Midbrain (tissue), 1 donor: ENCODE data around the gene ZNF512B.
A peak's percentile ranks its signal among the peaks of the same experiment; 100 is the strongest.

ENCODE experiments used
- DNase-seq: peaks from one replicate; lab custom pipeline; 2025; lab: John Stamatoyannopoulos, UW

Gene ZNF512B

DNA sequence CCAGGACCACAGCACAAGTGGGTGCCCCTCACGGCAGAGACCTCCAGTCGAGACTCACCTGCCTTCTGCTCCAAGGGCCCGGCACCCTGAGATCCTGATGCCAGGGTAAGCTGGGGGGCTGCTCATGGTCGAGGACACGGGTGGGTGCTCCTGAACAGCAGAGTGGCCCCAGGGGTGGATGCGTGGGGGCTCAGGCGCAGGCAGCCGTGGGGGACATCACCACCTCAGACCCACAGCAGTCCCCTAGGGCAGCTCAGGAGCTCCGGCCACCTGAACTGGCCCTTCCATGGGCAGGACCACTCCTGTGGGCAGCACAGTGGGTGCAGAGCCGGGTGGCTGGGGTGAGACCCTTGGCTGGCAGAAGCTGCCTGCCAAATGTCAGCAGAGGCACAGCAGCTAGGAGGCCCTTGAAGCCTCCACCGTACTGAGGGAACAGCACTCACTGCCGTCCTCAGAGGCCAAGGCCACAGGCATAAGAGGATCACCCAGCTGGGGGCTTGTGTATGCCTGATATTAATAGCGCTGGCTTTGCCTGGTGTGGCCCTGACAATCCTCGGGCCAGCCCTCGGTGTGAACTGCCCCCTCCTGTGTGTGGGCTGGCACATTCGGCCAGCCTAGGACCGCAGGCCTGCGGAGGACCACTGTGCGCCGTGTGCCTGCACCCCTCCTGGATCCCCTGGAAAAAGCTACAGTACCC is 18.9 kb downstream of the ZNF512B start:
- no peak for DNase-seq

DNA sequence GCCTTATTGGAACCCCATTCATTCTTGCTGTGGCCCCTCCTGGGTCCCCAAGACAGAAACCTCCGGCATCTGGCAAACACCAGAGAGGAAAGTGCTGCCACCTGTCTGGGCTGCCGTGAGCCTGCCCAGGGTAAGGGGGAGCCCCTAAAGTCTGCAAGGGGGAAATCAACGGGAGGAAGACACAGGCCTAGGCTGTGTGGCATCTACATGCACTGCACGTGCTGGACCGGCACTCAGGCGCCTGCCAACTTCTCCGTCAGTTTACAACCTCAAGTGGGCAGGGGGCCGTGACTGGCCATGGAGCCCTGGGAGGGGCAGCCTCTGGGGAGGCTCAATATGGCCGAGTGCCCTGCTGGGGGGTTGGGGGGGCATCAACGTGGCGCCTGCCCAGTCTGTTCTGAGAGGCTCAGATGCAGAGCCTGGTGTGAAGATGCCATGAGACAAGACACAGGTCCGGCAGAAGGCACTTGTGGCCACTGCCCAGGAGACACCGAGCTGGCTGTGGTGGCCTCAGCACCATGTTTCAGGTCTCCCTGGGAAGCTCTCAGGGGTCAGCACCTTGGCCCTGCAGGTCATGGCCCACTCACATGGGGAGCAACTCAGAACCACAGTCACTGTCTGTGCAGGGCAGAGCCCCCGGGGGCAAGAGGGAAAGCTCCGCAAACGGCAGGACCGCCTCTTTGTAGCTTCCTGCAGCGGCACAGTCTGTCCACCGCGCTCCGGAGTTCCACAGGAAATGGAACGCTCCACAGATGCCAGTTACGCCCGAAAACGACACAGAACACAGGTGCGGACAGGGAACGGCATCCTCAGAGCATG is 21.9 kb downstream of the ZNF512B start:
- DNase-seq, result peak; percentile 38

DNA sequence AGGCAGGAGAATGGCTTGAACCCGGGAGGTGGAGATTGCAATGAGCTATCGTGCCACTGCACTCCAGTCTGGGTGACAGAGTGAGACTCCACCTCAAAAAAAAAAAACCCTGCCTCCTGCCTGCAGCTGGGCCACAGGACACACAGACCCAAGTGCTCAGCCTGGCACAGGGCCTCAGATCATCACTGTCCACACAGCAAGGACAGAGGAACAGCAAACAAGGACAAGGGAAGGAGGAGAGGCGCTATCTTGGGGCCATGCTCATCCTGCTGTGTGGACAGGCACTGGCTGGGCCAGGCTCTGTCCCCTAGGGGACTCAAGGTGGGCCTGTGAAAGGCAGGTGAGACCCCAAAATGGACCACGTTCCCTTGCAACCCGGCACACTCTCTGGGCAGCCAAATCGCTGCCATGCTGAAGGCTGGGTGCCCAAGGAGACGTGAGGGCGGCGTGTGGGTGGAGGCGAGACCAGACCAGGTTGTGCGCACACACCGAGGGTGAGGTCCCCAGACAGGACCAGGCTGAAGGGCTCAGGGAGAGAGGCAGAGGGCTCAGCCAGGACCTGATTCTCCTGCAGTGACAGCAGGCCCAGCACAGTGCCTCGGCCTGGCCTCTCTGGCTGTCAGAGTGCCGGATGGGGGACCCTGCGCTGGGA is 22.6 kb downstream of the ZNF512B start:
- DNase-seq, result no peak

DNA sequence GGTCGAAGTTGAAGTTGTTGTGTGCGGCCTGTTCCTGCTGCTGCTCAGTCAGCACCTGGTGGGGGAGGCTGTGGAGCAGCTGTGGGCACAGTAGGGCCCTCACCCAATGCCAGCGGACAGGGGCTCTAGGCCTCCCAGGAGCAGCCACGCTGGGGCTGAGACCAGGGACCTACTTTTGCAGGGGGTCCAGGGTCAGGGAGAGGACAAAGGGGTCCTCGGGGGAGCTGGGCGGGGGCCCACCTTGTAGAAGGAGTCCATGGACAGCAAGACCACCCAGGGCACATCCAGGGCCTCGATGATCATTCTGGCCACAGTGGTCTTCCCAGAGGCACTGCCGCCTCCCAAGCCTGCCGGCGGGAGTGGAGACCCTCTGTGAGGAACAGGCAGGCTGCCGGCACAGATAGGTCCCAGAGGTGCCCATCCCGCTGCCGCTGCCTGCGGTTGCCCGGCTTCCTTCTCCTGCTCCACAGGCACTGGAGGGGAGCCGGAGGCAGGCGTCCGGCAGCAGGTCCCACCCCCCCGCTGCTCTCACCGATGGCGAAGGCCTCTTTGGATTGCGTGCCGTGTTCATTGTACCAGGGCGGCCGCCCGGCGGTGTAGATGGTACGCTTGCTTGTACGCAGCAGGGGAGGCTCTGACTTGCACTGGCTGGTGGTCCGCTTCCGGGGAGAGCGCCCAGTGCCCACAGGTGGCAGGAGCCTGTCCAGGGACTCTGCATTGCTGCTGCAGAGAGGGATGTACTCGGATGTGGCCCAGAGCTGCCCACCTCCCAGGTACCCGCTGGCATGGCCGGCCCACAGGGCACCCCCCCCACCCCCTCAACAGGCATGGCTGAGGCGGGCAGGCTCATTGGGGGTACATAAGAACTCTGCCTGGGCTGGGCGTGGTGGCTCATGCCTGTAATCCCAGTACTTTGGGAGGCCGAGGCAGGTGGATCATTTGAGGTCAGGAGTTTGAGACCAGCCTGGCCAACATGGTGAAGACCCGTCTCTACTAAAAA is 23.5 kb downstream of the ZNF512B start:
- DNase-seq, result no peak

DNA sequence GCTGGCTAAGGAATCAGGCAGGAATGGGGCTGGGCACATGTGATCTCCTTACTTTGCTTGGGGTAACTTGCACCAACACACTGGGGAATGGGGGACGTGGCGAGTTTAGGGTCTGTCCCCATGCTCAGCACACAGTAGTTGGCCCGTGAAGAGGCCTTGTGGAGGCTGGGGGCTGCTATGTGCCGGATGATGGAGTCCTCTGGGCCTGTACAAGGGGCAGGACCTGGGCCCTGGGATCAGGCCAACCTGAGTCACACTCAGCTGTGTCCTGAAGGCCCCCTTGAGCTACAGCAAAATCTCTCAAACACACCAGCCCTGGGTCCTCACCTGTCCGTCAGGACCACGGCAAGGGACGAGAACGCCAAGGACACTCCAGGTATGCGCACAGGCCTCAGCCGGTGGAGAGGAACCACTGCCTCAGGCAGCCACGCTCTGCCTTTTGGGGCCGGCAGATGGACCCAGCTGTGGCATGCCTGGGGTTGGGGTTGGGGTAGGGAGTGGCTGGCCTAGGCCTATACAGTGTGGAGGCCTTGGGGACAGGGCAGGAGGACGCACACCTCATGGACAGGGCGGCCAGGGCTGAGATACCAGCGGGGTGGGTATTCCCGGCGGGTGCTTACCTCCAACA is 24.6 kb downstream of the ZNF512B start:
- DNase-seq, result no peak

DNA sequence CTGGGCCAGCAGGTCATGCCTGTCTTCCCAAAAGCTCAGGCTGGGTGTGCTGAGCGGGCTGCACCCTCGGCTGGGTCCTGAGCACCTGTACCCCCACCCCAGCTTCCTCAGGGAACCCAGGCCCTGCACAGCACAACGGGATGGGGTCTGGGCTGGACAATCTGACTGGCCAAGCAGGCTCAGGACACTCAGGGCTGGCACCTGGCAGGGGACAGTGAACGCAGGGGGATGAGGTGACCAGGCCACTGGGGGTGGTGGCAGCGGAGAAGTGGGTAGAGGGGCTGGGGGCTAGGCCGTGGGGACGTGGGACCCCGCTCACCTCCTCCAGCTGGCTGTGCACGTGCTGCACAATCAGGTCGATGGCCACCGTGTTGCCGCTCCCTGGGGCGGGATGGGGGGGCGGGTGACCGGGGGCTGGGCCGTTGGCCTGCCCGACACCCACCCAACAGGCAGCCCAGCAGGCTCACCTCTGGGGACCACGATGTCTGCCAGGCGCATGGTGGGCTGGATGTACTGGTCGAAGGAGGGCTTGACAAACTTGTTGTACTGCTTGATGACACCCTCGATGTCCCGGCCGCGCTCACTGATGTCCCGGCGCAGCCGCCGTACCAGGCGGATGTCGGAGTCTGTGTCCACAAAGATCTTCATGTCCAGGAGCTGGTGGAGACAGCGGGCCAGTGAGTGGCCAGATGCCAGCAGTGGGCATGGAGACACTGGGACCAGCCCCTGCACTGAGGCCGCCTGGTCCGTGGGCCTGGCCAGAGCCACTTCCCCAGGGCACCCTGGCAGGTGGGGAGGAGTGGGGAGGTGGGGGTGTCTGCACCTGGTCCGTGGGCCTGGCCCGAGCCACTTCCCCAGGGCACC is 25.4 kb downstream of the ZNF512B start:
- no peak for DNase-seq

DNA sequence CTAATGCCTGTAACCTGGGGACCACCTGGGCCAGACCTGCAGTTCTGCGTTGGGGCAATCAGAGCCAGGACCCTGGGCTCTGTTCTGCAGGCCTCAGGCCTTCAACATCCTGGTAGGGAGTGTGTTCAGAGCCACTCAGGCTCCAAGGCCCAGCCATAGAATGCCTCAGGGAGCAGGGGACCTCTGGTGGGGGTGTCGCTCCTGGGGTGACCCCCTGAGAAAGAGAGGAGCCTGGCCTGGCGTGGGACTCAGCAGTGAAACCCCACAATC is 26.0 kb downstream of the ZNF512B start:
- DNase-seq, result no peak

DNA sequence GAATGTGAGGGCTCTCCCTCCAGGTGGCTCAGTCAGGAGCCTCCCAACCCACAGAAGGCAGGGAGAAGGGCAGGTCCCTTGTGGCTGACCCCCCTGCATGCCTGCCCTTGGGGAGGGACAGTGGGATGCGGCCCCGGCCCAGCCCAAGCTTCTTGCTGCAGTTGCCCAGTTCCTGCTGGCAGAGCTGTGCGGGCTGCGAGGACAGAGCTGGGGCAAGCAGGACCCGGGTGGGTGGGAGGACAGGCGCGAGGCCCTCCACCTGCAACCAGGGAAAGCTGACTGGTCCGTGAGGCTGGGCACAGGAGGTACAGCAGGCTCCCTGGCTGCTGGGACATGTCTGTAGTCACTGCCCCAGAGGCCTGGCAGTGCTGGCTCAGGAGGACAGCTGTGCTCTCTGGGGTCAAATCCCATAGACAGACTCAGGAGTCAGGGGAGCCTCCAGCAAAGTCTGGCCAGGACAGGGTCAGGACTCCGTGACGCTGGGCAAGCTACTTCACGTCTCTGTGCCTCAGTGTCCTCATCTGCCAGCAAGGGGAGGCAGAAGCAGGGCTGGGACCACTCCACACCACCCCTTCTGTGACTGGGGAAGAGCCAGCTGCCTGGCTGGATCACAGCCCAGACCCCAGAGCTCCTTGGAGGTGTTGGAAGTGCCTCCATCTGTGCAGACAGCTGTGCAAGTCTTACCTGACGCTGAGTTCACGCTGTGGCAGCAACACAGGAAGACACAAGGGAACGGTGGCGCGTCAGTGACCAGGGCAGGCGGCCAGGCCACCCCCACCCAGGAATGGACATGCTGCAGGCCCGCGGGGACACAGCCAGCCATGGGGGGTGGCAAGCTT is 26.5 kb downstream of the ZNF512B start:
- DNase-seq, result no peak

DNA sequence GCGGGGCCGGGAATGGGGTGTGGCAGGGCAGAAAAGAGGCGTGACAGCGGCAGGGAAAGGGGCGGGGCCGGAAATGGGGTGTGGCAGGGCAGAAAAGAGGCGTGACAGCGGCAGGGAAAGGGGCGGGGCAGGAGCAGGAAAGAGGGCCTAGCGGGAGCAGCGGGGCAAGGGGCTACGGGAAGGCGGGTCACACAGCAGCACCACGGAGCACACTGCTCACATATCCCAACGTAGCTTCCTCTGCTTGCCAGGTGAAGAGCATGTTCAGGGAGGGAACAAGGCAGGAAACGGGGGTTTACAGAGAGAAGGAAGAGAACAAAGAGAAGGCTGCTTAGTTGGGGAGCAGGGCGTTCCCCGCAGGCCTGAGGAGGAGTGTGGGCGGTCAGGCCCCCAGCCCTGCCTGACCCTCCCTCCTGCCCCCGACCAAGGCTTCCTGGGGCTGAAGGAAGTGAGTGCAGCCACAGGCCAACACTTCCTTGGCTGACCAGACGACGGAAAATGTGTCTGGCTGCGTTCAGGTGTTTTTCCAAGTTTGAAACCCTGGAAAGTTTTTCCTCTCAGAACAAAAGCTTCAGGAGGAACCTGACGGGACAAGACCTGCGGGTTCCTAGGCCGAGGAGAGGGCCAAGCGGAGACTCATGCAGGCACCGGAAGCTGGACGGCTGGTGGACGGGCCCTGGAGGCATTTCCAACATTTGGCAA is 27.3 kb downstream of the ZNF512B start:
- DNase-seq, result no peak

DNA sequence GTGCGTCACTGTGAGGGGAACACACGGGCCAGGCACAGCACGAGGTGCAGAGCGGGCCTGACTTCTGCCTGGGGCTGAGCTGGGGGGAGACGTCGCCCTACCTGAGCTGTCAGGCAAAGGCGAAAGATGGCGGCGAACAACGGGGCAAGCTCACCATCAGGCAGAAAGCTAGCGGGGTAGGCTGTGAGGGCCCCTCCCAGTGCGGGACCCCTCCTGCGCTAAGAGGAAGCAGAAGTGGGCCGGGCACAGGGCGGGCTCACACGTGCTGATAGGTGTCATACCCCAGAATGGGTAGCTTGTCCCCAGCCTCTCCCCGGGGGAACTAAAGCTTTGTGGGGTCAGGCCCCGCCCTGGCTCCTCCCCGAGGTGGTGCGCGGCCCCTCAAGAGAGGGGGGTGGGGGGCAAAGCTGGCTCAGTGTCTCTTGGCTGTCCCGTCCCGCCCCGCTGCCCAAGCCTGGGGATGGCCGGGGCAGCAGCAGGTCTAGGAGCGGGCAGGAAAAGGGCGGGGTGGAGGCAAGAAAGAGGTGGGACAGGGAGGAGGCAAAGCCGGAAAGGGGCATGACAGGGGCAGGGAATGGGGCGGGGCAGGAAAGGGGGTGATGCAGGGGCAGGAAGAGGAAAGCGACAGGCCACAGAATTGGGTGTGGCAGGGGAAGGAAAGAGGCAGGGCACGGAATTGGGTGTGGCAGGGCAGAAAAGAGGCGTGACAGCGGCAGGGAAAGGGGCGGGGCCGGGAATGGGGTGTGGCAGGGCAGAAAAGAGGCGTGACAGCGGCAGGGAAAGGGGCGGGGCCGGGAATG is 28.2 kb downstream of the ZNF512B start:
- no peak for DNase-seq

DNA sequence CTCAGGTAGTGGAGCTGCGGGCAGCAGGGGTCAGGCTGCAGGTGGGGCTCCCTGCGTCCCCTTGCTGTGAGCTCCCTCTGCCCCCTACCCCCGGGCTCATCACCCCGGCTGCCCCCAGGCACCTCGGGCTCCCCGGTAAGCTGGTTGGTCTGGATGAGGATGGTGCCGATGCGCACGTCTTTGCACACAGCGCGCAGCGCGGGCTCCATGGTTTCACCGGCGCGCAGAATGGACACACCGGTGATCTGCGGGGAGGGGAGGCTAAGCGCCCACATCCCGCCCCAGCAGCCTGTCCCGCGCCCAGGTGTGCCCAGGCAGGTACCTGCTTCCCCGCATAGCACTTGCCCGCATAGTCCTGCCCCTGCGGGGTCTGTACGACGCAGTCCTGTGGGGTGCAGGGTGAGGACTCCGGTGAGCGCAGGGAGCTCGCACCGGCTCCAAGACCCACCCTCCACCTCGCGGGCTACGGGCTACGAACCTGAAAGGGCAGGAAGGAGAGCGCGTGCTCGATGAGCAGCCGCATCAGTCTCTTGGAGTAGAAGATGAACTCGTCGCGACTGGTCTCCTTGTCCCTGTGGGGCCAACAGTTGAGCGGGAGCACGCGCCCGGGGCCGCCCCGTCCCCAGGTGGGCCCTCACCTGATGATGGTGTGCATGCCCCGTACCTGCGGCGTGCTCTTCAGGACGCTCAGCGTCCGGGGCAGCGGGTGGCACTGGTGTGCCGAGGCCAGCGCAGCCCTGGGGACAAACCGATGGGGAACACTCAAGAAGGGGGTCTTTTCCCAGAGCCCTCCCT is 29.1 kb downstream of the ZNF512B start:
- no peak for DNase-seq

DNA sequence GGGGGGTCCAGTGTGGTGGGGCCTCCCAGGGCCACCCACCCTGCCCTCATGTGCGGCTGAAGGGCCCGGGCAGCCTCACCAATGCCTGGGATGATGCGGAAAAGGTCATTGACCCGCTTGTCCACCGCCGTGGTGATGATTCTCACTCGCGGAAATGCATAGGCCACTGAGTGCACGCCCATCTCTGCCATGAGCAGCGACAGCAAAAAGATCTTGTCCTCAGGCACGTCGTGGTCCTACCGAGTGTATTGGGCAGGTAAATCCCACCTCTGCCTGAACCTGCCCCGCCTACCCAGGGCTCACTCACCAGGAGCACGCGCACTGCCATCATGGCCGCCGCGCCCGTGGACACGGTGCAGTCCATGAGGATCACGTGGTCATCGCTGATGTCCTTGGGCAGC is 29.7 kb downstream of the ZNF512B start:
- no peak for DNase-seq

DNA sequence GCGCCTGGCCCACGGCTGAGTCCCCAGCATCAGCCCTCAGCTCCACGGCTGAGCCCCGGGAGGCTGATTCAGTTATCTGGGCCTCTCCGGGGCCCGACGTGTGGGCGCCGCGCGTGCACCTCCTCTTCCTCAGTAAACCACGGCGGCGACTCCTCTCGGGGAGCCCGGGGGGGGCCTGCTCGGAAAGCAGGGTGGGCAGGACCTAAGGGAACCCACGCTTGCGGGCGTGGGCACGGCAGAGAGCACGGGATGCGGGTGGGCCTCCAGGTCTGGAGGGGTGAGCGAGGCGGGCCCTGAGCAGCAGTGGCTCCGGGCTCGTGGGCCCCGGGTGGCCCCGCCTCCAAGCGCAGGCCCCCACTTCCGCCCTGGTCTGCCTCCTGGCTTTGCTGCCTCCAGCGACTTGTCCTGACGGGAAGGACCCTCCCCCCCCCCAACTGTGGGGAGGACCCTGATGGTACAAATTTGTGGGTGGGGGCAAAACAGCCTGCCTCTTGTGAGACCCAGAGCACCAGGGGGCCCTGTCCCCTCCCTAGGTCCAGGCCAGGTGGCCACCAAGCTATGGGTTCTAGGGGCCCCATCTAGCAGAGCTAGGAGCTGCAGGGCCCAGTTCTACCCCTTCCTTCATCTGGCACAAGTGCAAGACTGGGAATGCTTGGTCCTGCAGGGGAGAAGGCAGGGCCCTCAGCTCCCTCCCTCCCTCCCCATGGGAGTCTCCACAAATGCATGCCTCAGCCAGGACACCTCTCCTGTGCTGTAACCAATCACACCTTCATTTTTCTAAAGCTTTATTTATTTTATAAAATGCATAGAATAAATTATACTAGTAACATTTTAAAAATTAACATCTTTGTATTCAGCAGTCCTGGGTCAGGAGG is 30.4 kb downstream of the ZNF512B start:
- no peak for DNase-seq

DNA sequence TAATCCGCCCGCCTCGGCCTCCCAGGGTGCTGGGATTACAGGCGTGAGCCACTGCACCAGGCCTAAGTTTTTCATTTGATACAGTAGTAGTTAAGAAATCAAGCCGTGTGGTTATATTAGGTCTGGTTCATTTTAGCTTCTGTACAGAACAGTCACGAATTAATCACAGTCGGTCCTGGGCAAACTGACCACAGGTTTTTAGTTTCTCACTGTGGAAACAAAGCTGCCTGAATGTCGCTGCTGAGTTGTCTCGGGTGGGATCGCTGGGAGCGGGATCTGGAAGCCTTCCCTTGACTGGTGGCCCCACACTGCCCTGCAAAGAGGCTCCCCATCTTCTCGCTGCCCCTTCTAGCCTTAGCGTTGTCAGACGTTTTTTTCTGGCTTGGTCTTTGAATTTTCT is 32.1 kb downstream of the ZNF512B start:
- no peak for DNase-seq

DNA sequence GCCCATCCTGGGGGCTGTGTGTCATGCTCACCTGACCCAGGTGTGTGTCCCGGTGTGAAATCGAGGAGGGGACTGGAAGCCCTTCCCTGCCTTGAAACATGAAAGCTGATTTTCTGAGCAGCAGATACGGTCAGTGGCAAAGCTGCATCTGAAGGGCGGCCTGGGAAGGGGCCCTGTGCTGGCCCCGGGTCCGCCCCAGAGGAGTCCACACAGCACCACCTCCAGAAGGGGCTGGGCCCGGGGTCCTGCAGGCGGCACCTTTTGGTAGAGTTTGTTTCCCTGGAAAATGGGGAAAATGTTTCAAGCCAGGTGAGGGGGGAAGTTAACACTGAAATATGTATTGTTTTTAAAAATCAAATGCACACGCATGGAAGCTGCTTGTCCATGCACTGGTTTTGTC is 34.3 kb downstream of the ZNF512B start:
- DNase-seq, result no peak
